Neural progenitor cell (in vitro differentiated cells): ENCODE measurements around the gene SLC27A4.

Experiments
- CTCF ChIP-seq: fragments of 200-600 bp; sonication (generic); IDR thresholded peaks from 2 replicates; pipeline ENCODE4 v1.5.1; 2017; ENCODE audit warnings: antibody characterized with exemption, mild to moderate bottlenecking
- EZH2 ChIP-seq: fragments of 200-600 bp; sonication (generic); IDR thresholded peaks from 2 replicates; pipeline ENCODE4 v1.6.1; 2017; ENCODE audit warnings: antibody characterized with exemption, mild to moderate bottlenecking, moderate library complexity

- TF ChIP-seq CTCF: no peak
- TF ChIP-seq EZH2: no peak
Observed at GRCh38 chr9:128323791-128324190, 16.5 kb upstream of the SLC27A4 start.
